Body of pancreas (tissue), 4 donors: ENCODE measurements around the gene MYOZ3.

Experiments
- POLR2A ChIP-seq, 3 donors: fragments of 450-650 bp; IDR thresholded peaks; one replicate each; pipeline ENCODE4 v1.6.1; 2016; ENCODE audit warnings: antibody characterized with exemption in 3 of 3, mild to moderate bottlenecking in 2 of 3
- TF ChIP-seq, protein P1 (sequence below), 7 experiments: fragments of 450-650 bp in 4 of 7; fragments of 200-600 bp in 3 of 7; sonication (generic) in 3 of 7; IDR thresholded peaks; one replicate each; pipeline ENCODE4 v1.5.1; 2016 to 2019; ENCODE audit warnings: antibody characterized with exemption in 7 of 7

GRCh38 chr5:150689120-150689519, 28.1 kb downstream of the MYOZ3 start:
- TF ChIP-seq, protein P1, sequence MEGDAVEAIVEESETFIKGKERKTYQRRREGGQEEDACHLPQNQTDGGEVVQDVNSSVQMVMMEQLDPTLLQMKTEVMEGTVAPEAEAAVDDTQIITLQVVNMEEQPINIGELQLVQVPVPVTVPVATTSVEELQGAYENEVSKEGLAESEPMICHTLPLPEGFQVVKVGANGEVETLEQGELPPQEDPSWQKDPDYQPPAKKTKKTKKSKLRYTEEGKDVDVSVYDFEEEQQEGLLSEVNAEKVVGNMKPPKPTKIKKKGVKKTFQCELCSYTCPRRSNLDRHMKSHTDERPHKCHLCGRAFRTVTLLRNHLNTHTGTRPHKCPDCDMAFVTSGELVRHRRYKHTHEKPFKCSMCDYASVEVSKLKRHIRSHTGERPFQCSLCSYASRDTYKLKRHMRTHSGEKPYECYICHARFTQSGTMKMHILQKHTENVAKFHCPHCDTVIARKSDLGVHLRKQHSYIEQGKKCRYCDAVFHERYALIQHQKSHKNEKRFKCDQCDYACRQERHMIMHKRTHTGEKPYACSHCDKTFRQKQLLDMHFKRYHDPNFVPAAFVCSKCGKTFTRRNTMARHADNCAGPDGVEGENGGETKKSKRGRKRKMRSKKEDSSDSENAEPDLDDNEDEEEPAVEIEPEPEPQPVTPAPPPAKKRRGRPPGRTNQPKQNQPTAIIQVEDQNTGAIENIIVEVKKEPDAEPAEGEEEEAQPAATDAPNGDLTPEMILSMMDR (IDR thresholded peaks at IDR 0.05), result no peak
- TF ChIP-seq POLR2A (IDR thresholded peaks at IDR 0.05), result no peak
